ENCODE data around the gene LETM1. TPM values are rescaled to one million over a fixed set of nuclear protein-coding genes. Genes with fewer than 3 reads are reported as not detected.

Gene LETM1
- total and polyA plus RNA-seq, 12 donors, result 20.7 to 117 (median 37.9) TPM

DNA sequence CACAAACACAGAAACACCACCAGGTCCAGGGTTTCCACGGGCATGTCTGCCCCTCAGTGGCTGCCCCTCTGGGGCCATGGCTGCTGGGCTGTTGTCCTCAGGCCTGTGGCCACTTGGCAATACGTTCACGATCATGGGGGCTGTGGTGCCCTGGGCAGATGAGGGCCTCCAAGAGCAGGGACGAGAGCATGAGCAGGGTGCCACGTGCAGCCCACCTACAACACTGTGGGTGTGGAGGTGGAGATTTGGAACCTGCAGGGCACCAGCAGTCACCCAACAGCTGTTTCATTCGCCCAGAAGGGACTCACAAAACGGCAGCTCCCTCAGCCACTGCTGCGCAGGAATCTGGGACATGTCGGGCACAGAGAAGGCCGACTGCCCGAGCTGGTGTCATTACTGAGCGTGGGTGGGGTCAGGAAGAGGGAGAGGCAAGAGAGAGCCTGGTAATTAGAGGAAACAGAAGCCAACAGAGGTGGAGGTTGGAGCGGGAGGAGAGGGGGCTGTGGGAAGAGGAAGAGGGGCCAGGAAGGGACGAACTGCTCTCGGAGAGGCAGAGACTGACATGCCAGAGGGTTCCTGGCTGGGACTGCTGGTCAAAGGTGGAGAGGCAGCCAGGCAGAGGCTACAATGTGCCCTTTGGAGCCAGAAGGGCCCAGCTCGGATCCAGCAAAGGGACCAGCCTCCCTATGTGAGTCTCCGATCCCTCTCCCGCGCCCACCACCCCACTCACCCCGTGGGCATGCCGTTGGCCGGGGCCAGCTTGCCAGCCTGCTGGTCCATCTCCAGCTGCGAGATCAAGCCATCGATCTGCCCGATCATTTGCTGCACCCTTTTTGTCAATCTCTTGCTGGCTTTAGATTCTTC lies 39.7 kb downstream of the LETM1 start:
- Histone ChIP-seq H3K27ac (no peak overlapping the region), H3K9me3 (replicated peaks in 1 of 3) (no peaks in the 10 kb centered on the region), H3K4me3 (no peak overlapping the region), H3K27me3 (no peaks in the 10 kb centered on the region), H3K36me3 (replicated peaks in 1 of 2) (peaks cover 0 to 76% of the 10 kb centered on the region in 2 donors), H3K4me1 (replicated peaks in 1 of 2) (no peaks in the 10 kb centered on the region)
- 83 to 93% (median 91%) methylated on average over 20 to 25 of the region's 25 CpGs for WGBS, 4 donors
- TF ChIP-seq, protein P1, sequence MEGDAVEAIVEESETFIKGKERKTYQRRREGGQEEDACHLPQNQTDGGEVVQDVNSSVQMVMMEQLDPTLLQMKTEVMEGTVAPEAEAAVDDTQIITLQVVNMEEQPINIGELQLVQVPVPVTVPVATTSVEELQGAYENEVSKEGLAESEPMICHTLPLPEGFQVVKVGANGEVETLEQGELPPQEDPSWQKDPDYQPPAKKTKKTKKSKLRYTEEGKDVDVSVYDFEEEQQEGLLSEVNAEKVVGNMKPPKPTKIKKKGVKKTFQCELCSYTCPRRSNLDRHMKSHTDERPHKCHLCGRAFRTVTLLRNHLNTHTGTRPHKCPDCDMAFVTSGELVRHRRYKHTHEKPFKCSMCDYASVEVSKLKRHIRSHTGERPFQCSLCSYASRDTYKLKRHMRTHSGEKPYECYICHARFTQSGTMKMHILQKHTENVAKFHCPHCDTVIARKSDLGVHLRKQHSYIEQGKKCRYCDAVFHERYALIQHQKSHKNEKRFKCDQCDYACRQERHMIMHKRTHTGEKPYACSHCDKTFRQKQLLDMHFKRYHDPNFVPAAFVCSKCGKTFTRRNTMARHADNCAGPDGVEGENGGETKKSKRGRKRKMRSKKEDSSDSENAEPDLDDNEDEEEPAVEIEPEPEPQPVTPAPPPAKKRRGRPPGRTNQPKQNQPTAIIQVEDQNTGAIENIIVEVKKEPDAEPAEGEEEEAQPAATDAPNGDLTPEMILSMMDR (IDR thresholded peaks at IDR 0.05), result no peak
- TF ChIP-seq POLR2A (IDR thresholded peaks at IDR 0.05), result no peak
- no peak for DNase-seq
- intact Hi-C loops (cut with DNase I), result loop anchor here (10.0 kb wide), 2 partner anchors 79 to 89 kb away; no protein-coding TSS in a partner anchor

DNA sequence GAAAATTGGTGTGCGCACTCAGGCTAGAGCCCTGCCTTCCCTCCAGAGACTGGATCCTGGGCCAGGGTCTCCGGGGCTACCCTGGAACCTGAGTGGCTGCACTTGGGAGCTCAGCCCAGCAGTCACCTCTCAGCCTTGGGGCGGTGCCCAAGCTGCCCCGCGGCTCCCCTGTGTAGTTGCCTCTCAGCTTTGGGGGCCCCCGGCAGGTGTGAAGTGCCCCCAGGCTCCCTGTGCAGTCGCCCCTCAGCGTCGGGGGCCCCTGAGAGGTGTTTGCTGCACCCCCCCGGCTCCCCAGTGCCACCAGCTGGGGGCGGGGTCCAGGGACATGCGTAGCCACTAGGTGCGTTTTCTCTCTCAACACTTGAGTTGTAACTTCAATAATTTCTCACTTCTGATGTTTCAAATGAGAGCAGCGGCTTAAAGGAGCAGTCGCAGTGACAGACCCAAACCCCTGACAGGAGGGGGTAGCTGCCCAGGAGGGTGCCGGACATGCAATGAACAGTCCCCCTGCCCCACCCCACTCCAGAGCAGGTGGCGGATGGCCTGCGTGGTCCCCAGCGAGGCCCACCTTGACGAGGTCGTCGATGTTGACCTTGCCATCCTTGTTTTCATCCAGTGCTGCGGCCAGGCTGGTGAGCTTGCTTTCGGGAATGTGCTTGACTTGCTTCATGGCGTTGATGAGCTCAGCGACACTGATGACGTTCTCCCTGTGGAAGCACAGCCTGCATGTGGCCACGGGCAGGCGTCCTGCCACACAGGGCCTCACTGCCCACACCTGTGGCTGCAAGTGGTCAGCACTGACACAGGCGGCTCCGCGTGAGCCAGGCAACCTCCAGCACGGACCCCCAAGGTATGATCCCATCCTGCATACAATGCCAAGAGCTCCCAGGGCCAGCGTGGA lies 40.6 kb downstream of the LETM1 start:
- no peak for DNase-seq
- Histone ChIP-seq H3K4me1 (replicated peaks in 1 of 2) (no peaks in the 10 kb centered on the region), H3K27me3 (no peaks in the 10 kb centered on the region), H3K27ac (no peak overlapping the region), H3K4me3 (no peak overlapping the region), H3K36me3 (replicated peaks in 1 of 2) (peaks cover 0 to 72% of the 10 kb centered on the region in 2 donors), H3K9me3 (replicated peaks in 1 of 3) (no peaks in the 10 kb centered on the region)
- WGBS, 4 donors, result 90 to 94% (median 92%) methylated on average over 16 to 34 of the region's 34 CpGs
- intact Hi-C loops (cut with DNase I), result loop anchor here (10.0 kb wide), 2 partner anchors 79 to 89 kb away; no protein-coding TSS in a partner anchor
- no peak for TF ChIP-seq POLR2A (IDR thresholded peaks at IDR 0.05)
- TF ChIP-seq, protein P1 (IDR thresholded peaks at IDR 0.05), result no peak

DNA sequence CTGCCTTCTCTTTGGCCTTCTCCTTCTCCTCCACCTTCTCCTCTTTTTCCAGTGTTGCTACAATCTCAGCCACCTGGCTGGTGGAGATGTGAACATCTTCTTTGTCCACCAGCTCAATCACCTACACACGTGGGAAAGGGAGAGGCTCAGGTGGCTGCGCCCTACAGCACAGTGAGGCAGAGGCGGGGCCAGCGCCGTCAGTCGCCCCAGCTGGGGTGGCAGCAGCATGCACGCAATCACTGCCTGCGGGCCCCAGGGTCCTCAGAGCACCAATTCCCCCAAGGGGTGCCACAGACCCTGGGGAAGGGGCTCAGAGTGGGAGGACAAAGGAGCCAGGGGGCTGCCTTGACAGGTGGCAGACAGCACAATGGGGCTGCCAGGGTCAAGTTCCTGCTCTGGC lies 41.5 kb downstream of the LETM1 start:
- no peak for DNase-seq
- no peak overlapping the region for H3K4me3 ChIP-seq
- no peak overlapping the region for H3K27ac ChIP-seq
- H3K27me3 ChIP-seq, result no peaks in the 10 kb centered on the region
- TF ChIP-seq, protein P1 (IDR thresholded peaks at IDR 0.05), result no peak
- TF ChIP-seq POLR2A (IDR thresholded peaks at IDR 0.05), result no peak
- no peaks in the 10 kb centered on the region for H3K9me3 ChIP-seq (replicated peaks in 1 of 3)
- peaks cover 0 to 64% of the 10 kb centered on the region in 2 donors for H3K36me3 ChIP-seq (replicated peaks in 1 of 2)
- 90 to 96% (median 95%) methylated on average over 2 to 8 of the region's 8 CpGs for WGBS, 4 donors
- intact Hi-C loops (cut with DNase I), result loop anchor here (10.0 kb wide), 2 partner anchors 80 to 90 kb away; no protein-coding TSS in a partner anchor
- H3K4me1 ChIP-seq (replicated peaks in 1 of 2), result no peaks in the 10 kb centered on the region

DNA sequence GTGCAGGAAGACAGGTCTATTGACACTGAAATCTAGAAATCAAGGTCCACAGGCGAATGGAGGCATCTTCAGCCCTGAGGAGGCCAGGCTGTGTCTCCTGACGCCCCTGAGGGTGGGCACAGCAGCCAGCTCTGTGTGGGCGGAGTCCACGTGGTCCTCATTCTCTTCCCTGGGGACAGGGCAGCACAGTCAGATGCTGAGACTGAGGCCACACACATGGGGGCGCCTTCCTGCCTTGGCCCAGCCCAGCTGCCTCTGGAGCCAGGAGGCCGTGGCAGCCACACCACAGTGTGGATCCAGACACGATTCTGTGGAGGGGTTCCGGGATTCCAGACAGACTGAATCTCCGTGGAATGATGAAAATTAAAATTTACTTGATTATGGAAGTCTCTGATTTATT lies 42.0 kb downstream of the LETM1 start:
- intact Hi-C loops (cut with DNase I), result loop anchor here (10.0 kb wide), 2 partner anchors 81 to 91 kb away; no protein-coding TSS in a partner anchor

More for the DNA sequence above, 42.0 kb downstream of the LETM1 start:
- WGBS, 4 donors, result 64 to 71% (median 67%) methylated on average over 6 to 9 of the region's 9 CpGs
- Histone ChIP-seq H3K4me1 (replicated peaks in 1 of 2) (no peaks in the 10 kb centered on the region), H3K36me3 (replicated peaks in 1 of 2) (peaks cover 0 to 58% of the 10 kb centered on the region in 2 donors), H3K9me3 (replicated peaks in 1 of 3) (no peaks in the 10 kb centered on the region), H3K4me3 (no peak overlapping the region), H3K27ac (no peak overlapping the region), H3K27me3 (no peaks in the 10 kb centered on the region)
- DNase-seq, result no peak
- TF ChIP-seq, protein P1 (IDR thresholded peaks at IDR 0.05), result no peak

All from adrenal gland (tissue), 12 donors.